Amniotic epithelial cell (primary cell): Measurements from ENCODE around the gene LMBRD1.
"Not testable (repeated sequence)": the region's sequence is repeated elsewhere in the genome, so short reads cannot be mapped to it uniquely, and the experiment has no call there.

ENCODE experiments used
- DNase-seq: peaks from one replicate; pipeline ENCODE4 v3.0.0-alpha.2; 2010; ENCODE audit warnings: low read depth

Gene LMBRD1

DNA sequence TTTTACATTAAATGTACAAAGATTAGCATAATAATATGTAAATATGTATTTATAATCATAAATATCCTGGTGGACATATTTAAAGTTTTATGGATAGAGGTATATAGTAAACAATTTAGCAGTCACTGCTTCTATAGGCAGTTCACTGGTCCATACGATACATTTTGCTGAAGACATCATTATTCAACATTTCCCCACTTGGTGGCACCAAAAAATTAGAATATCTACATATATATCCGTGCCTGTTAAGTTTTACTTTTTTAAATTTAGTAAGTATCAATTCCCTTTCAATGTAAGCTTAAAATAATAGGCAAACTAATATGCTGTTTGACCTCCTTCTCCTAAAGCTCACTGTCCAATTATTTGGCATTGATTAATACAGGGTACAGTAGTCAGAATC lies 64.2 kb downstream of the LMBRD1 start:
- peak; percentile 1 for DNase-seq

DNA sequence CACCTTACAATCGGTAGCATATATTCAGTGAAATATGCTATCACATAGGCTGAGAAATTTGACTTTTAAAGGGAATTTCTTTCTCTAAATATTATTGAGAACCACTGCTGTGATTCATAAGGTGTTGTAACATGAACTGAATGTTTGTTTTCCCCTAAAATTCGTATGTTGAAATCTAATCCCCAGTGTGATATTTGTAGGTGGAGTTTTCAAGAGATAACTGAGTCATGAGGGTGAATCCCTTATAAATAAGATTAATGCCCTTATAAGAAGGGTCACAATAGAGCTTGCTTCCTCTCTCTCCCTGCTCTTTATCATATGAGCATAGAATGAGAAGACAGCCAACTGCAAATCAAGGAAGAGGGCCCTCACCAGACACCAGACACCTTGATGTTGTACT lies 64.8 kb downstream of the LMBRD1 start:
- peak; percentile 61 for DNase-seq

DNA sequence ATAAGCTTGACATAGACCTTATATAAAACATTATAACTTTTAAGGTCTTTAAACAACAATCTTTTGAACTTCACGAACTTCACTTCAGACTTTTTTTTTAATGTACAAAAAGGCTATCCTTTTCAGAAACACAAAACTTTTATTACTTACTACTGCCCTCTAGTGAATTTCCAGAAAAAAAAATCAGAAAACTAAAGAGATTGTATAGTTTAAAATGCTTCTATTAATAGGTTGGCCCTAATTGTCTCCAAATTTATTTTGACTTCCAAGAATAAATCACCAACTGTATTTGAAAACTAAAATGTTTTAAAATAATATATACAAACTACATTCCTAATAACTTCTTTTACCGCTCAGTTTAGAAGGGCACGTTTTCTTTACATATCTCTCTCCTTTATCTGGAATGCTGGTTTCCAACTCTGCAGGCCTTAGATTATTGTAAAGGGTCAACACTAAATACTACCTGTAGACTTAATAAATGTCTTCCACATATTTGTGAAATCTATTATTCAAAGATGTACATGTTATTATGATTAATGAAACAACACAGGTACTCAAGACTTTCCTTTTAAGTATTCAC lies 66.8 kb downstream of the LMBRD1 start:
- DNase-seq, result peak; percentile 6

DNA sequence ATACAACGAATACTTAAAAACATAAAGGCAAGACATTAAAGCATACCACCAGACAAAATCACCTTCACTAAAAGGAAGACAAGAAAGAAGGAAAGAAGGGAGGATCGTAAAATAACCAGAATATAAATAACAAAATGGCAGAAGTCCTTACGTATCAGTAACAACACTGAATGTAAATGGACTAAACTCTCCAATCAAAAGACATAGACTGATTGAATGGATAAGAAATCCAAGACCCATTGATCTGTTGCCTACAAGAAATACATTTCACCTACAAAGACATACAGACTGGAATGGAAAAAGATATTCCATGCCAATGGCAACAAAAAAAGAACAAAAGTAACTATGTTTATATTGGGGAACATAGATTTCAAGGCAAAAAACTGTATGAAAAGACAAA lies 74.1 kb downstream of the LMBRD1 start:
- no peak for DNase-seq

DNA sequence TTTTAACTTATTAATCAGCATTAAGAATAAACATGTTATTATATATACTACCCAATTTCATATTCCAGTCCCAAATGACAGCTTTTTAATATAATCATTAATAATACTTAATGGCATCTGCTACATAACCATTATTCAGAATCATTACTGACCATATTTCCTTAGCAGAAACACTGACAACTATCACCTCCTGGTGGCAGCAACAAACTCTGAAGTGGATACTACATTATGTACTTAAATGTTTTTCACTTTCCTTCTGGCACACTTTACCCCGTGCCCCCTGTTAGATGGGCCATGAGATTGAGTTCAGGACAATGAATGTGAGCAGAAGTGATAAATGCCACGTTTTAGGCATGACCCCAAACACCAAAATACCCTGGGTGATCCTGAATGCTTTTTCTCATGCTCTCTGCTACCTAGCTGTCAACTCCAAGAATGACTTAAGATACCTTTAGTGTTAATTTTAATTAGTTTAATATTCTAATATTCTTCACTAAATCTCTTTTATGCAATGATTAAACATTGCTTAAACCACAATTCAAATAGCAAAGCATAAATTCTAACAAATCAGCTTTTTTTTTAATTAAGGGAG lies 77.1 kb downstream of the LMBRD1 start:
- DNase-seq, result peak; percentile 18

DNA sequence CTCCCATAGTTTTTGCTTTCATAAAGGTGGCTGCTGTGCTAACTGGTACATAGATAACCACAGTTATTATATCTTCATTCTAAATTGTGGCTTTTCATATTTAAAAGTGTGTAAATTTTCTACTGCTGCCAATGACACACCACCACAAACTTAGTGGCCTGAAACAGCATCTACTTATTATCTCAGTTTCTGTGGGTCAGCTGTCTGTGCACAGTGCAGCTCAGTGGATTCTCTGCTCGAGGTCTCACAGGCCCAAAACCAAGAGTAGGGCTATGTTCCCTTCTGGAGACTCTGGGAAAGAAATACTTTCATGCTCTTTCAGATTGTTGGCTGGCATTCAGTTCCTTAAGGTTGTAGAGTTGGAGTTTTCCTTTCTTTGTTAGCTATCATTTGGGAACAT lies 90.1 kb downstream of the LMBRD1 start:
- DNase-seq, result no peak

DNA sequence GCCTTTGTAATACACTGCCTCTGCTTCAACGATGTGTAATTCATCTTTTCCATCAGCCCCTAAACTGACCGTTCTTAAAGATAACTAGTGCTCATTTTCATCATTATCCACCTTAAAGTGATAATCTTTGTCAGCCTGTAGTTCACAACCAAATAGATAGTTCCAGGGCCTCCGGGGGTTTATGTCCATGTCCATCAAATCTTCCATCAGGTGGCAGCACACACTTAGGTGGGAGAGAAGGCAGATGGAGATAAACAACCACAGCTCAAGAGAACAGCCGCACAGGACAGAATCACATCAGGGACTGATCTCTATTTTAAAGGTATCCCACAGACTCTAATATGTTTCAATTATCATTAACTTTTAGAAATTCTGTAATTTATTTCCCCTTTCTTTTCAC lies 90.9 kb downstream of the LMBRD1 start:
- DNase-seq, result no peak

DNA sequence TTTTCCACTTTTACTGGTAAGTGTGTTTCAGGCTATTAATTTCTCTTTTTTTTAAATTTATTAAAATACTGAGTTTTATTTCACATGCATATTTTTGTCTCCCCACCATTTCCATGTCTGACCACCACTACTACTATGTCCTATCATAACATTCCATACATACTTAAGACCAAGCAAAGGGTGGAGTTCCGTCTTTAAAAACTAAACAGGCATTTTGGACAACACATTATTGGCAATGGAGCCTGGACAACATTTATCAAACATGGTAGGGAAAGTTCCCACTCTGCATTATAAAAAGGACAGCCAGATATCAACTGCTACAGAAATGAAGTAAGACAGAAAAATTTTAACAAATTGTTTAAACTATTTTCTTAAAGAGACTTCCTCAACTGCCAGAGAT lies 91.9 kb downstream of the LMBRD1 start:
- no peak for DNase-seq

DNA sequence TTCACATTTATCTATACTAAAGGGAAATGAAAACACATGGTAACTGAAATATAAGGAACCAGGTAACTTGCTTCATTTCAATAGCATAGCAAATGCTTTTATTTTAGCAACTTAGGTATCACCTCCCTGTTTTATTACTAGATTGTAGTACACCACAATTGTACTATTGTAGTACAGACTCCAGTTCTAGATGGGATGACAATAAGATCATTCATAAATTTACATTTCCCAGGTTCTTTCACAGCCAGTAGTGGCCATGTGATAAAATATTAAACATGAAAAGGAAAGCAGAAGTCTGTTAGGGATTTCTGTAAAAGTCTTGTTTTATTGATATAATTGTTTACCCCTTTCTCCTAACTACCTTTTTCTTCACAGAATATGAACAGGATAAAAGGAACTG lies 97.2 kb downstream of the LMBRD1 start:
- no peak for DNase-seq

DNA sequence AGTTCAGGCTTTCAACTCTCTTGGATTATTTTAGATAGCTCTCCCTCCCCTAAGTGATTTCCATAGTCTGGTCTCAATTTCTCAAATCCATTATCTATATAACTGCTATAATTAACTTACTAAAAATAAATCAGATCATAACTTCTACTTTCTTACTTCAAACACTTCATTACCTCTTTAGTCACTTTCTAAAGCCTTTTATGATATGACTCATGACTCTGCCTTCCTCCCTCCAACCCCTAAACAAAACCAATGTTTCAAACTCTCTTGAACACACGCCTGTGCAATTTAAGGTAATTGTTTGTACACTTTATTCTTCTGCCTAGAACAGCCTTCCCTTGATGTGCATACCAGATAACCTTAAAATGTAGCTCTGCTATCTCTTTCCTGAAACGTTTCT lies 100.5 kb downstream of the LMBRD1 start:
- peak; percentile 4 for DNase-seq

DNA sequence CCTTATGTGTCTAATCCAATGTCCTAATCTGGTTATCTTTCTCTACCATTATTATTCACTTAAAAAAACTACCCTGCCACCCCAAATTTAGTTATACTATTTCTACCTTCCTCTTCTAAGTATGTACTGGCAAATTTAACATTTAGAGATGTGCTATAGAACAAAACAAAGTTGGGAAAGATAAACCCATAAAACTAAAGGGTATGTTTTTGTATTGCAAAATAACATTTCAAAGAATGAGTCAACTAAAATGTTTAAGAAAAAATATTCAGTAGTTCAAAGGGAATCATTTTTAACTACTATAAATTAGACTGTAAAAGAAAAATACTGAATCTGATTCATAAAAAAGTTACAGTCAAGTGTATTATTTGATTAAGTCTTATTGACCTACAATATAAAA lies 103.0 kb downstream of the LMBRD1 start:
- DNase-seq, result peak; percentile 3

DNA sequence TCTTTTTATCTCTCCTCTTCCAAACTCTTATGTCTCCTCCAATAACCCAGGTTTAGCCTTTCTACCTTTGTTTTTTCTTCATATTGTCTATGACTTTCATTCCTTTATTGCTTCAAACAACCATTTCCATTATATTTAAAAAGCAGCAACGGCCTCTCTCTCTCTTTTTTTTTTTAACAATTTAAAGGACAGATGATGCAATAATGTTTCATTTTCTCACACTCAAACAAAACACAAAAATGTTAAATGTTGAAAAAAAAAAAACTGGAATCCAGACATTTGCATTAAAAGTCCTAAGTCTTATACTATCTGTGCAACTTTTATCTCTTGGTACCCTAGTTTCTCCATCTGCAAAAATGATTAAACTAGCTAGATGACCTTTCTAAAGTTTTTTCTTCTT lies 105.8 kb downstream of the LMBRD1 start:
- no peak for DNase-seq

DNA sequence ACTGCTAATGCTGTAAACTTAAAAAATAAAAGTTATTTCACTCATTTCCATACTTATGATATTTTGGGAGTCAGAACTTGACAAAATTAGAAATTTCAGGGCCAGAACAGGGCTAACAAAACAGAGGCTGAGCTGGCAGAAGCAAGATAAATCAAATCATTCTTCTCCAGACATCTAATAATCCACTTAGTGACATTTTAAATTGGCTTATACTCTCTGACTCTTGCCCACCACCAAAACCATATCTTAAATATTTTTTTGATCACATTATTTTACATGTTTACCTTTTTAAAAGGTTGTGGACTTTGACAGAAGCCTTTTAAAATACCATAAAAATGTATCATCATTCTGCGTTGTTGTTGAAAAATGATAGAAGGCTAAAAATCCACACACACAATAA lies 116.5 kb downstream of the LMBRD1 start:
- no peak for DNase-seq

DNA sequence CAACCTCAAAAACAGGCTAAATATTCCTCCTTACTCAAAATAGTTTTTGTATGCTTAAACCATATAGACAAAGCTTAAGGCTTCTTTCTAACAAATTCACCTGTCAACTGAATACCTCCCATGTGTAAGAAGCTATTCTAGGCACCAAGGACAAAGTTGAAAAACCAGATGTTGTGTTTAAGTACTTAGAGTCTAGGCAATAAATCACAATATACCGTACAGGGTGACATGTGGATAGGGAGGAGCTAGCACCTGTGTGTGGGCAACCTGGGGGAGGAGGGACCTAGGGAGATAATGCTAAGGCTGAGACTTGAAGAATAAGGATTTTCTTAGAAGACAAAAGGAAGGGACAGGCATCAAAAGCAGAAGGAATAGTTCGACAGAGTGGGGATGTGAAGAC lies 123.5 kb downstream of the LMBRD1 start:
- peak; percentile 1 for DNase-seq

DNA sequence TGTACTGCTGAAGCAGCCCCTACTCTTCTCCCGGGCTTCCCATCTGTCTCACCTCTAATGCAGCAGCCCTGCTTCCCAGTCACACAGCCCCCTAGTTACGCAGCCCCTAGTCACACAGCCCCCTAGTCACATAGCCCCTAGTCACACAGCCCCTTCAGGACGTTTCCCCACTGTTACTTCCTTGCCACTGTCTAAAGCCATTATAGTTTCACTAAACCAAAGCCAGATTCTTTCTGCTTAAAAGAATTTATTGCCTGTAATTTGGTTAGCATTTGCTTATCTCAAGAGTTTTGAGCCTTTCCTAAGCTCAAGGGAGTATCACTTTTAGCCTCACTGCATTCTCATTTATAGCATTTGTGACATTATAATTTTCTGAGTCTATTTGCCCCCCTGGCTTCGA lies 127.9 kb downstream of the LMBRD1 start:
- no peak for DNase-seq

DNA sequence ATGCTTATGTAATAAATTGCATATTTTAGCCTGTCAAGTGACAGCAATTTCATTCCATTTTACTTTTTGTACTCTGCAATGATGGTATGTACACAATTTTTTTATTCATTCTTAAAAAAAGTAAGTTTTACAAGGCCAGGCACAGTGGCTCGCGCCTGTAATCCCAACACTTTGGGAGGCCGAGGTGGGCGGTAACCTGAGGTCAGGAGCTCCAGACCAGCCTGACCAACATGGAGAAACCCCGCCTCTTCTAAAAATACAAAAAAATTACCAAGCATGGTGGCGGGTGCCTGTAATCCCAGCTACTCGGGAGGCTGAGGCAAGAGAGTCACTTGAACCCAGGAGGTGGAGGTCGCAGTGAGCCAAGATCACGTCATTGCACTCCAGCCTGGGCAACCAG lies 130.0 kb downstream of the LMBRD1 start:
- not testable (repeated sequence) for DNase-seq

DNA sequence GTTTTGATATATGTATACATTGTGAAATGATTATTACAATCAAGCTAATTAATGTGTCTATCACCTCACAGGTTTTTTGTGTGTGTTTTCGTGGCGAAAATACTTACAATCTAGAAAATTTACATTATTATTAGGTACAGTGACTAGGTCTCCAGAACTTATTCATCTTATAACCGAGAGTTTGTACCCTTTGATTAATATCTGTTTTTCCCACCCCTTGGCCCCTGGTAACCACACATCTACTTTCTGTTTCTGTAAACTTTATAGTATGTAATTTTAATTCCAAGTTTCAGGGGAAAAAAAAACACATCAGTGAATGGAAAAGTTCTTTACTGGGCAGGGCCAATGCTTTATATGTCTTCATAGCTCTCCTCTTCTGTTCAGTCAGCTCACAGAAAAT lies 131.4 kb downstream of the LMBRD1 start:
- DNase-seq, result no peak

DNA sequence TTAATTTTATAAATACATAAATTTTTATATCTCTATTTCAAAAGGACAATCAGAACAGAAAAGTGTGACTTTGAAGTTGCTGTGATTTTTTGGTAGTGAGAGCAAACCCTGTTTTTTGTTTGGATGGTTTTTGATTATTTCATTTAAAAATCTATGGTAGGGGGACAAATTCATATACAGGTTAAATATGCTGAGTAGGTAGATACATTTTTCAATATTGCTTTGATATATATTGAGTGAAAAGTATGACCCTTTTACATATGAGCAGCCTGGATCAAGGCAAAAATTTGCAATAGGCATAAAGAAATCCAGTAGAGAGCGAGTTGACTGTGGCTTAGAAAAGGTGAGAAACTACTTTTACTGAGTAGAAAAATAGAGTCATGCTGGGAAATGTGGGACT lies 132.3 kb downstream of the LMBRD1 start:
- DNase-seq, result no peak

DNA sequence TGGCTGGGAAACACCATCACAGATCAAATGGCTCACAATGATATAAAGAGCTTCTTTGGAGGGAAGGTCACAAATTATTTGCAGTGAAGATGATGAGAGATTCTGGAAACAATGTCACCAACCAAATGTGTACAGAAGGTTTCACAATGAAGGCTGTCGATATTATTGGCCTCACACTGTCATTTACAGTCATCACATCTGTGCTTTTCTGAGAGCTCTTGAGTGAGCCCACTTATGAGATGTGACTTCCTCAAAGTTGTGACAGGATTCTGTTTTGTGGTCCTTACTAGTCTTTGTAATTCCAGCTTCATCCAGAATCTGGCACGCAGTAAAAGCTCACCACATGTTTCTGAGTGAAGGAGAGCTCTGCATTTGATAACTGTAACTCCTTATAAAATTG lies 133.6 kb downstream of the LMBRD1 start:
- no peak for DNase-seq

DNA sequence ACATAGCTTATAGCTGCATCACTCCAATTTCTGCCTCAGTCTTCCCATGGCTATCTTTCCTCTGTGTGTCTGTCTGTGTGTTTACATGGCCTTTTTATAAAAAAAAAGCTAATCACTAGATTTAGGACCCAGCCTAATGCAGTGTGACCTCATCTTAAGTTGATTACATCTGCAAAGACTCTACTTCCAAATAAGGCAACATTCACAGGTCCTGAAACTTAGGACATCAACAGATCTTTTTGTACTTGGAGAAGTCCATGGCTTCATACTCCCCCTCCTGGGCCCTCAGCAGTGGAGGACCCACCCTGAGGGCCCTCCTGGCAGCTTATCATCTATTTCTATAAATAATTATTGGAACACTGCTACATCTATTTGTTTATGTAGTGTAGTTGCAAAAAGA lies 146.1 kb downstream of the LMBRD1 start:
- no peak for DNase-seq

DNA sequence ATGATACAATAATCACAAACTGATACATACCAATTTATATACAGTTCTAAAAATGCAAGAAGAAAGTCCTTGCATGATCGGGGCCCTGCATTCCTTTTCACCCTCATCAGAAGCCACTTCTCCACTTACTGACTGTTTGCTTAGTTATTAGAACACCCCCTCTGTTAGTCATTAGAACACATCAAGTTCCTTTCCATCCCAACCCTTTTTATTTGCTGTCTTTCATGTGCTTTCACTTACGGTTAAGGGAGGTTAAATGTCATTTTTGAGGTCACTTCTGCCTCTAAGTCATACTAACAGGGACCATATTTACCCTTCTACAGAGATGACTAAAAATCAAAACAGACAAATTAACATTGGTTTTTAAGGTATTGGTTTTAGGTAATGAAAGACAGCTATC lies 149.1 kb downstream of the LMBRD1 start:
- DNase-seq, result no peak

DNA sequence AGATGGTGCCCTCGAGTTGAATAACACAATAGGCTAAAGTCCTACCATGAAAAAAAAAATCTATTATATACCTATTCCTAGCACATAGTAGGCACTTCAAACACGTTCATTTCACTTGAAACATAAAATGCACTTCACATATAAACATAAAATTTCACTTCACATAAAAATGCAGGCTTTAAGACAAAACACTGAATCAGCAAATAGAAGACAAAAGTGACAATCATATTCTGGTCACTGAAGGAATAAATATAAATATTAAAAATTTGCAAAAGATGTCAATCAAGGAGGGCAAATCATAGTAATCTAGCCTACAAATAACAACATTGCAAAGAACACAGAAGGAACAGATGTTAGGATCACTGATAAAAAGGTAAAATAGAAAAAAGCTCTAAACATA lies 153.1 kb downstream of the LMBRD1 start:
- DNase-seq, result no peak

DNA sequence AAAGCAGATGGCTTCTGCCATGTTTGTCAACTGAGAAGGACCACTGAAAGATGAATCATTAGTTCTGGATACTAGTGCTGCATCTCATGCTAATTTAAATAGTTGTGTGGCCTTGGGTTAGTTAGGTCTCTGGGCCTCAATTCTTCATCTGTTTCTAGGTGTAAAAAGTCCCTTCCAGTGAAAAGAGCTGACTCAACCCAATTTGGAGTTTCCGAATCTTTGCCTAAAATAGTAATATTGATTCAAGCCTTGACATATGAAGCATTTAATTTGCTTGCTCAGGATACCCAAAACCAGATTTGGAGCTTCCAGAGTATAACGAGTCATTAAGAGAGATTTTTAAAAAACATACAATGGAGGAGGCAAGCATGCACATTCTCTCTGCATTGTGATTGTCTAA lies 163.9 kb downstream of the LMBRD1 start:
- no peak for DNase-seq

DNA sequence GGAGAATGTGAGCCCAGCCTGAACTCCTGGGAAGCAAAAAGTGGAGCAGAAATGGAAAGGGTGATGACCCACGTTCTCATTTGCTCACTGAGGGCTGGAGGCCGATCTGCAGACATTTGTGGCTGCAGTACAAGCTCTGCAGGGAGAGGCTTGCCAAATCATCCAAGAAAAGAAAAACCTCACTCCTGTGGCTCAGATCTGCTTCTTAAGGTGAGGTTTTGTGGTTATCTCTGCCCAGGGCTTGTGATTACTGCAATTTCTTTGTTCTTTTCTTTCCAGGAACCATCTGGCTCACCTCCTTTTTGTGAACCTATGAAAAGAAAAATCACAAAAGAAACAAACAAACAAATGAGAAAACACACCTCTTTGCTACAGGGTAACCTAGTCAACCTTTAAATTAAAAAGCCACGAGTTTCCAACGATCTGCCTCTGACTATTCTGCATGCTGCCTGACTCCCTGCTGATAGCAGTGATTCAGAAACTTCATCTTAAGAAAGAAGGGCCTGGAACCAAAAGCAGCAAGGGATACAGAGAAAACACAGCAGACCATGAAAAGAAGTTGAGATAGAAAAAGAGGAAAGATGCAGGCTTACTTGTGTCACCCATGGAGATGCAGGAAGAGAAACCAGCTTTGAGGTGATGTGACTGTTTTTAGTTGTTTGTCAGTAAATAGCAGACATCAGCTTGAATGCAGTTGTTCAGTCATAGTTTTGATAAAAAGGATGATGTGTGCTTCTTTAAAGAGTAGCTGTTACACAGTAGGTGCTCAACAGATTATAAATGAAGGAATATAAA lies 165.1 kb downstream of the LMBRD1 start:
- no peak for DNase-seq
